ENCODE measurements around the gene CCR6.
"Not testable (repeated sequence)": the region's sequence is repeated elsewhere in the genome, so short reads cannot be mapped to it uniquely, and the experiment has no call there.

GRCh38 chr6:167187275-167187674 is 64.4 kb downstream of the CCR6 start:
- not testable (repeated sequence) for TF ChIP-seq POLR2A, CTCF (IDR thresholded peaks at IDR 0.05)
